Mammary epithelial cell (primary cell): ENCODE results near the gene SLC38A1.

Experiments
- CTCF ChIP-seq, 2 donors: IDR thresholded peaks in 1 of 2; conservative IDR thresholded peaks in 1 of 2; 2 replicates each; pipeline ENCODE4 v1.5.1; 2011 to 2012; ENCODE audit warnings: inconsistent platforms in 2 of 2, low read length in 2 of 2, mild to moderate bottlenecking in 2 of 2, control low read depth in 1 of 2, low read depth in 1 of 2; ENCODE audit not compliant: insufficient read depth in 1 of 2; ENCODE audit errors: extremely low read depth in 1 of 2
- EZH2 ChIP-seq: IDR thresholded peaks from 2 replicates; pipeline ENCODE4 v1.6.1; 2012; ENCODE audit warnings: low read length, inconsistent platforms, borderline replicate concordance

GRCh38 chr12:46134852-46135251 lies 134.0 kb downstream of the SLC38A1 start:
- TF ChIP-seq CTCF (conservative IDR thresholded peaks at IDR 0.05 in 1 of 2, IDR thresholded peaks at IDR 0.05 in 1 of 2; ENCODE audit: extremely low read depth in 1 of 2, insufficient read depth in 1 of 2, low read depth in 1 of 2, low read length in 2 of 2) (no peak), EZH2 (no peak)
